ENCODE data around the gene CEP164. TPM values are rescaled to one million over a fixed set of nuclear protein-coding genes. Genes with fewer than 3 reads are reported as not detected.

CEP164 gene
- total and polyA plus RNA-seq, 9 of the 15 experiments (the other 6 are each of a cell fraction or from before 2014, with no cell fraction given) = 2.1 to 16.5 (median 10.4) TPM

DNA sequence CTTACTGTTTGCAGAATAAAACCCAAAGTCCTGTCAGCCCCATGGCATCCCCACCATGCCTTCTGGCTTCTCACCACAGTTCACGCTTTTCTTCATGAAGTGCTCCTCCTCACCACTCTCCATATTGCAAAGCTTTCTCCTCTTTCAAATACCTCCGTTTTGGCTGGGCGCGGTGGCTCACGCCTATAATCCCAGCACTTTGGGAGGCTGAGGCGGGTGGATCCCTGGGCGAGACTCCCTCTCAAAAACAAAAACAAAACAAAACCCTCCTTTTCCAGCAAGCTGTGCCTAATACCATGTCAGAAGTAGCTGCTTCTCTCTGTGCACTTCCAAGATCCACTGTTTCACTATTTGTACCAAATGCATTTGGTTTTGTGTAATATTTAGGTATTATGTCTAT is 18.3 kb upstream of the CEP164 start (continued):
- TF ChIP-seq, protein P1, sequence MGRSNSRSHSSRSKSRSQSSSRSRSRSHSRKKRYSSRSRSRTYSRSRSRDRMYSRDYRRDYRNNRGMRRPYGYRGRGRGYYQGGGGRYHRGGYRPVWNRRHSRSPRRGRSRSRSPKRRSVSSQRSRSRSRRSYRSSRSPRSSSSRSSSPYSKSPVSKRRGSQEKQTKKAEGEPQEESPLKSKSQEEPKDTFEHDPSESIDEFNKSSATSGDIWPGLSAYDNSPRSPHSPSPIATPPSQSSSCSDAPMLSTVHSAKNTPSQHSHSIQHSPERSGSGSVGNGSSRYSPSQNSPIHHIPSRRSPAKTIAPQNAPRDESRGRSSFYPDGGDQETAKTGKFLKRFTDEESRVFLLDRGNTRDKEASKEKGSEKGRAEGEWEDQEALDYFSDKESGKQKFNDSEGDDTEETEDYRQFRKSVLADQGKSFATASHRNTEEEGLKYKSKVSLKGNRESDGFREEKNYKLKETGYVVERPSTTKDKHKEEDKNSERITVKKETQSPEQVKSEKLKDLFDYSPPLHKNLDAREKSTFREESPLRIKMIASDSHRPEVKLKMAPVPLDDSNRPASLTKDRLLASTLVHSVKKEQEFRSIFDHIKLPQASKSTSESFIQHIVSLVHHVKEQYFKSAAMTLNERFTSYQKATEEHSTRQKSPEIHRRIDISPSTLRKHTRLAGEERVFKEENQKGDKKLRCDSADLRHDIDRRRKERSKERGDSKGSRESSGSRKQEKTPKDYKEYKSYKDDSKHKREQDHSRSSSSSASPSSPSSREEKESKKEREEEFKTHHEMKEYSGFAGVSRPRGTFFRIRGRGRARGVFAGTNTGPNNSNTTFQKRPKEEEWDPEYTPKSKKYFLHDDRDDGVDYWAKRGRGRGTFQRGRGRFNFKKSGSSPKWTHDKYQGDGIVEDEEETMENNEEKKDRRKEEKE (IDR thresholded peaks at IDR 0.05; ENCODE audit: borderline replicate concordance in 1 of 2, control insufficient read depth in 1 of 2, low read depth in 2 of 2, low read length in 1 of 2) = no peak
- no peak for TF ChIP-seq MTA1 (IDR thresholded peaks at IDR 0.05; ENCODE audit: borderline replicate concordance)
- TF ChIP-seq, protein P2, sequence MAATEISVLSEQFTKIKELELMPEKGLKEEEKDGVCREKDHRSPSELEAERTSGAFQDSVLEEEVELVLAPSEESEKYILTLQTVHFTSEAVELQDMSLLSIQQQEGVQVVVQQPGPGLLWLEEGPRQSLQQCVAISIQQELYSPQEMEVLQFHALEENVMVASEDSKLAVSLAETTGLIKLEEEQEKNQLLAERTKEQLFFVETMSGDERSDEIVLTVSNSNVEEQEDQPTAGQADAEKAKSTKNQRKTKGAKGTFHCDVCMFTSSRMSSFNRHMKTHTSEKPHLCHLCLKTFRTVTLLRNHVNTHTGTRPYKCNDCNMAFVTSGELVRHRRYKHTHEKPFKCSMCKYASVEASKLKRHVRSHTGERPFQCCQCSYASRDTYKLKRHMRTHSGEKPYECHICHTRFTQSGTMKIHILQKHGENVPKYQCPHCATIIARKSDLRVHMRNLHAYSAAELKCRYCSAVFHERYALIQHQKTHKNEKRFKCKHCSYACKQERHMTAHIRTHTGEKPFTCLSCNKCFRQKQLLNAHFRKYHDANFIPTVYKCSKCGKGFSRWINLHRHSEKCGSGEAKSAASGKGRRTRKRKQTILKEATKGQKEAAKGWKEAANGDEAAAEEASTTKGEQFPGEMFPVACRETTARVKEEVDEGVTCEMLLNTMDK (IDR thresholded peaks at IDR 0.05; ENCODE audit: borderline replicate concordance, insufficient read depth, low read depth, low read length, poor library complexity, severe bottlenecking) = no peak
- no peak for TF ChIP-seq NFATC3 (IDR thresholded peaks at IDR 0.05)
- no peak for TF ChIP-seq ELF2 (CRISPR knock-in tag; IDR thresholded peaks at IDR 0.05)
- TF ChIP-seq ZNF165 (CRISPR knock-in tag; IDR thresholded peaks at IDR 0.05; ENCODE audit: borderline replicate concordance) = no peak
